Breast epithelium (tissue), 3 donors: ENCODE data around the gene NEDD9.

Source experiments
- POLR2A ChIP-seq: fragments of 450-650 bp; IDR thresholded peaks from one replicate; pipeline ENCODE4 v1.6.1; 2016; ENCODE audit warnings: antibody characterized with exemption, mild to moderate bottlenecking, moderate library complexity
- TF ChIP-seq, protein P1 (sequence below), 3 donors: fragments of 450-650 bp; IDR thresholded peaks; one replicate each; pipeline ENCODE4 v1.5.1; 2016 to 2017; ENCODE audit warnings: antibody characterized with exemption in 3 of 3, mild to moderate bottlenecking in 3 of 3, moderate library complexity in 3 of 3

DNA sequence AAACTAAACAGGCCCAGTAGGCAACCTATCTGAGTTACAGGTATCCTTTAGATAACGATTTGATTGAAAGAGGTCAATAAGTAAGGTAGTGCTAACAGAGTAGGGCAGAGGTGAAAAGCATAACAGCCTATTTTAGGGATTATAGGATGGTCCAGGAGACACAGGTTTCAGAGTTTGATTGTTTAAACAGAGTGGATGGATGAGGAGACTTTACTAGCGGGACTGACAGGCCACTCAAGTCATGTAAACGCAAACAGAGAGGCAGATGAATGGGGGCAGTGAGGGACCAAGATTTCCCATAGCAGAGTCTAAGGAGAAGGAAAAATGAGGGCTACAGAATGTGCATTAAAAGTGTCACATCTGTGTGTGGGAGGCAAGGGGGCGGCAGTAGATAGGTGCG, 4.8 kb downstream of the NEDD9 start:
- TF ChIP-seq, protein P1, sequence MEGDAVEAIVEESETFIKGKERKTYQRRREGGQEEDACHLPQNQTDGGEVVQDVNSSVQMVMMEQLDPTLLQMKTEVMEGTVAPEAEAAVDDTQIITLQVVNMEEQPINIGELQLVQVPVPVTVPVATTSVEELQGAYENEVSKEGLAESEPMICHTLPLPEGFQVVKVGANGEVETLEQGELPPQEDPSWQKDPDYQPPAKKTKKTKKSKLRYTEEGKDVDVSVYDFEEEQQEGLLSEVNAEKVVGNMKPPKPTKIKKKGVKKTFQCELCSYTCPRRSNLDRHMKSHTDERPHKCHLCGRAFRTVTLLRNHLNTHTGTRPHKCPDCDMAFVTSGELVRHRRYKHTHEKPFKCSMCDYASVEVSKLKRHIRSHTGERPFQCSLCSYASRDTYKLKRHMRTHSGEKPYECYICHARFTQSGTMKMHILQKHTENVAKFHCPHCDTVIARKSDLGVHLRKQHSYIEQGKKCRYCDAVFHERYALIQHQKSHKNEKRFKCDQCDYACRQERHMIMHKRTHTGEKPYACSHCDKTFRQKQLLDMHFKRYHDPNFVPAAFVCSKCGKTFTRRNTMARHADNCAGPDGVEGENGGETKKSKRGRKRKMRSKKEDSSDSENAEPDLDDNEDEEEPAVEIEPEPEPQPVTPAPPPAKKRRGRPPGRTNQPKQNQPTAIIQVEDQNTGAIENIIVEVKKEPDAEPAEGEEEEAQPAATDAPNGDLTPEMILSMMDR (IDR thresholded peaks at IDR 0.05): no peak
- TF ChIP-seq POLR2A: no peak
